Measurements from ENCODE around the gene LGALS7B. TPM values are rescaled to one million over a fixed set of nuclear protein-coding genes. Genes with fewer than 3 reads are reported as not detected.

The LGALS7B gene
- polyA plus RNA-seq, 3 donors: not detected

- Histone ChIP-seq H3K9me3 (replicated peaks in 1 of 2; ENCODE audit: control insufficient read depth in 1 of 2, insufficient read depth in 1 of 2, low read length in 2 of 2) (no peaks in the 10 kb centered on the region), H3K9ac (ENCODE audit: insufficient read depth, low read length, poor library complexity, severe bottlenecking) (no peak overlapping the region), H3K4me1 (ENCODE audit: control insufficient read depth in 1 of 2, insufficient read depth in 2 of 2, low read length in 2 of 2) (peaks cover 3 to 10% of the 10 kb centered on the region in 2 donors), H3K27ac (ENCODE audit: low read depth in 1 of 2, low read length in 2 of 2) (no peak overlapping the region), H3K27me3 (ENCODE audit: control insufficient read depth in 2 of 2, insufficient read depth in 2 of 2, low read length in 2 of 2) (no peaks in the 10 kb centered on the region), H2AFZ (ENCODE audit: insufficient read depth, low read depth, low read length, poor library complexity, severe bottlenecking) (no peak overlapping the region), H3K4me3 (replicated peaks in 1 of 3; ENCODE audit: low read depth in 2 of 3, low read length in 3 of 3) (no peak overlapping the region), H4K20me1 (ENCODE audit: insufficient read depth, low read length) (no peaks in the 10 kb centered on the region), H3K79me2 (ENCODE audit: insufficient read depth, low read length) (no peaks in the 10 kb centered on the region), H3K36me3 (replicated peaks in 1 of 2; ENCODE audit: control insufficient read depth in 1 of 2, insufficient read depth in 2 of 2, low read length in 2 of 2) (no peaks in the 10 kb centered on the region), H3K4me2 (replicated peaks; ENCODE audit: extremely low read depth, low read length, poor library complexity, severe bottlenecking) (no peak overlapping the region)
- peaks cover 3% of the 10 kb centered on the region for H3K4me1 Mint-ChIP-seq
- 97% methylated on average over 5 of the region's 13 CpGs for WGBS (ENCODE audit: insufficient coverage)
- H3K27me3 Mint-ChIP-seq (ENCODE audit: low read depth in 3 of 3): peaks cover 1 to 7% (median 6%) of the 10 kb centered on the region in 3 donors
- H3K9me3 Mint-ChIP-seq: no peaks in the 10 kb centered on the region
- H3K27ac Mint-ChIP-seq: no peak overlapping the region
- no peak for TF ChIP-seq CTCF (IDR thresholded peaks at IDR 0.05)
- intact Hi-C loops (cut with micrococcal nuclease): no loop called here
- H3K36me3 Mint-ChIP-seq: no peaks in the 10 kb centered on the region
- H3K4me3 Mint-ChIP-seq: peak overlapping the region in 1 of 2 donors; percentile 14
- no peak for DNase-seq
Observed at GRCh38 chr19:38774181-38774950, 14.6 kb upstream of the LGALS7B start.

GRCh38 chr19:38778733-38779132 is 10.3 kb upstream of the LGALS7B start:
- Histone ChIP-seq H3K4me3 (replicated peaks in 1 of 3; ENCODE audit: low read depth in 2 of 3, low read length in 3 of 3) (no peak overlapping the region), H3K27ac (ENCODE audit: low read depth in 1 of 2, low read length in 2 of 2) (no peak overlapping the region), H3K9ac (ENCODE audit: insufficient read depth, low read length, poor library complexity, severe bottlenecking) (no peak overlapping the region), H3K9me3 (replicated peaks in 1 of 2; ENCODE audit: control insufficient read depth in 1 of 2, insufficient read depth in 1 of 2, low read length in 2 of 2) (no peaks in the 10 kb centered on the region), H3K4me1 (ENCODE audit: control insufficient read depth in 1 of 2, insufficient read depth in 2 of 2, low read length in 2 of 2) (no peaks in the 10 kb centered on the region), H3K4me2 (replicated peaks; ENCODE audit: extremely low read depth, low read length, poor library complexity, severe bottlenecking) (no peak overlapping the region), H3K27me3 (ENCODE audit: control insufficient read depth in 2 of 2, insufficient read depth in 2 of 2, low read length in 2 of 2) (no peaks in the 10 kb centered on the region), H3K36me3 (replicated peaks in 1 of 2; ENCODE audit: control insufficient read depth in 1 of 2, insufficient read depth in 2 of 2, low read length in 2 of 2) (no peaks in the 10 kb centered on the region), H3K79me2 (ENCODE audit: insufficient read depth, low read length) (no peaks in the 10 kb centered on the region), H2AFZ (ENCODE audit: insufficient read depth, low read depth, low read length, poor library complexity, severe bottlenecking) (no peak overlapping the region), H4K20me1 (ENCODE audit: insufficient read depth, low read length) (no peaks in the 10 kb centered on the region)
- Mint-ChIP-seq H3K27ac (peak overlapping the region in 2 of 7 donors; percentile 16 to 64), H3K36me3 (no peaks in the 10 kb centered on the region), H3K9me3 (no peaks in the 10 kb centered on the region), H3K27me3 (ENCODE audit: low read depth in 3 of 3) (peaks cover 5 to 23% (median 15%) of the 10 kb centered on the region in 3 donors), H3K4me1 (no peaks in the 10 kb centered on the region), H3K4me3 (no peak overlapping the region)
- DNase-seq: no peak
- no peak for TF ChIP-seq CTCF (IDR thresholded peaks at IDR 0.05)
- intact Hi-C loops (cut with micrococcal nuclease): no loop called here
- WGBS (ENCODE audit: insufficient coverage): 81% methylated on average over 6 of the region's 7 CpGs

Measured in CD14-positive monocyte (primary cell).